Kidney epithelial cell (primary cell): ENCODE measurements around the gene TGFB3. TPM values are rescaled to one million over a fixed set of nuclear protein-coding genes. Genes with fewer than 3 reads are reported as not detected.
"Not testable (repeated sequence)": the region's sequence is repeated elsewhere in the genome, so short reads cannot be mapped to it uniquely, and the experiment has no call there.

Source experiments
- DNase-seq: peaks from one replicate; pipeline ENCODE4 v3.0.0-alpha.2; 2010; ENCODE audit warnings: low read depth
- H3K27me3 ChIP-seq: 2 replicates; pipeline ENCODE4 v1.6.0; 2011; ENCODE audit warnings: low read length; ENCODE audit not compliant: control insufficient read depth, insufficient read depth
- H3K36me3 ChIP-seq: 2 replicates; pipeline ENCODE4 v1.5.1; 2011; ENCODE audit warnings: low read length; ENCODE audit not compliant: control insufficient read depth, insufficient read depth
- H3K4me3 ChIP-seq: 2 replicates; pipeline ENCODE4 v1.5.1; 2011; ENCODE audit warnings: low read depth, mild to moderate bottlenecking, control low read depth, low read length
- total RNA-seq: library from RNA; depleted of rRNA; stranded (reverse); fragments of >200 nt; gene quantifications from 2 replicates; pipeline ENCODE4 v1.2.3, GENCODE V29; 2015
- TF ChIP-seq, protein P1 (sequence below): IDR thresholded peaks from 2 replicates; pipeline ENCODE4 v1.5.1; 2011; ENCODE audit warnings: mild to moderate bottlenecking, moderate library complexity, low read length, control low read depth, inconsistent platforms; ENCODE audit not compliant: insufficient read depth, poor library complexity, severe bottlenecking

The TGFB3 gene
- total RNA-seq, 1 donor from 2014 or later, result 3.1 TPM

DNA sequence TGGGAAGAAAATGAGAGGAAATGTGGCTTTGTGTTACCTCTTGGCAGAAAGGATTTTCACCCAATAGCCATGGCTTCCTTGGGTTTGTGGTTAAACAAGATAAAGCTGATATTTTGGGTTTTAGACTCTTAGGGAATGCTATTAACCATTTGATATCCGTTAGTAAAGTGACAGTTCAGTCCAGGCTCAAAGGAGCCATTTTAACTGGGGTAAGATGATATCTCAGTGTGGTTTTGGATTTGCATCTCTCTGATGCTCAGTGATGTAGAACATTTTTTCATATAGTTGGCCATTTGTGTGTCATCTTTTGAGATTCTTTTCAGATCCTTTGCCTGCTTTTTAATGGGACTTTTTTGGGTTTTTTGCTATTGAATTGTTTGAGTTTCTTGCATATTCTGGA is 33.9 kb upstream of the TGFB3 start:
- Histone ChIP-seq H3K27me3 (no peaks in the 10 kb centered on the region), H3K4me3 (no peak overlapping the region), H3K36me3 (no peaks in the 10 kb centered on the region)
- DNase-seq, result no peak
- TF ChIP-seq, protein P1, sequence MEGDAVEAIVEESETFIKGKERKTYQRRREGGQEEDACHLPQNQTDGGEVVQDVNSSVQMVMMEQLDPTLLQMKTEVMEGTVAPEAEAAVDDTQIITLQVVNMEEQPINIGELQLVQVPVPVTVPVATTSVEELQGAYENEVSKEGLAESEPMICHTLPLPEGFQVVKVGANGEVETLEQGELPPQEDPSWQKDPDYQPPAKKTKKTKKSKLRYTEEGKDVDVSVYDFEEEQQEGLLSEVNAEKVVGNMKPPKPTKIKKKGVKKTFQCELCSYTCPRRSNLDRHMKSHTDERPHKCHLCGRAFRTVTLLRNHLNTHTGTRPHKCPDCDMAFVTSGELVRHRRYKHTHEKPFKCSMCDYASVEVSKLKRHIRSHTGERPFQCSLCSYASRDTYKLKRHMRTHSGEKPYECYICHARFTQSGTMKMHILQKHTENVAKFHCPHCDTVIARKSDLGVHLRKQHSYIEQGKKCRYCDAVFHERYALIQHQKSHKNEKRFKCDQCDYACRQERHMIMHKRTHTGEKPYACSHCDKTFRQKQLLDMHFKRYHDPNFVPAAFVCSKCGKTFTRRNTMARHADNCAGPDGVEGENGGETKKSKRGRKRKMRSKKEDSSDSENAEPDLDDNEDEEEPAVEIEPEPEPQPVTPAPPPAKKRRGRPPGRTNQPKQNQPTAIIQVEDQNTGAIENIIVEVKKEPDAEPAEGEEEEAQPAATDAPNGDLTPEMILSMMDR, result no peak

DNA sequence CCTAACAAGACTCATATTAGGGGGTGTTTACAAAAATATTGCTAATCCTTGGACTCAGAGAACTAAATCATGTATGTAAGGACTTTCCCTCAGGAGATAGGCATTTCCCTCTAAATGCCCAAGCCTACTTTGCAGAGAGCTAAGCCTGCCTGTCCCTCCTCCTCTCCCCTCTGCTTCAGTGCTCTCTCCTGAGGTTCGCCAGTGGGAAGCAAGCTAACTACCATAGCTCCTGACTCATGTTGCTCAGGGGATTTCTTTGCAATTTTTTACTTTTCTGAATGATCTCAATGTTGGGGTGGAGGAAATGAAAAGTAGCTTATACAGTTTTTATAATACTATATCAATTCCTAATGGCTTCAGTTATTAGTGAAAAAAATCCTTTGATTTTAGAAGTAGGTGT is 33.4 kb upstream of the TGFB3 start:
- TF ChIP-seq, protein P1, result no peak
- Histone ChIP-seq H3K36me3 (no peaks in the 10 kb centered on the region), H3K27me3 (no peaks in the 10 kb centered on the region), H3K4me3 (no peak overlapping the region)
- DNase-seq, result no peak

DNA sequence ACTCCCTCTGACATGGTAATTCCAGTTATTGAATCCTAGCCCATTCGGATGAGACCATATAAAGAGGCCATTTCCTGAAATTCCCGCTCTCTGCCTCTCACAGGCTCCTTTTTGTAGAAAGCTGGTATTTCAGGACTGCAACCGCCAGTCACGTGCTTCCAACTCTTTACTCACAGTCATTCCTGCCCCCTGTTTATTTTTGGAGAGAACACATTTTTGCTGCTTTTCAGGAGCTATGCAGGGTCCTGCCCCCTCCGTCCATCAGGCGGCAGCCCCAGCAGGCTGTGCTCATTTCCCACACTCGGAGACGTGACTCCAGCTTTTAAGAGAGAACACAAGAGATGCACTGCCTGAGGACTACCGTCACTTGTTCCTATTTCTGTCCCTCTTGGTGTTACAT is 30.6 kb upstream of the TGFB3 start:
- TF ChIP-seq, protein P1, result no peak
- Histone ChIP-seq H3K4me3 (no peak overlapping the region), H3K27me3 (no peaks in the 10 kb centered on the region), H3K36me3 (peaks cover 3% of the 10 kb centered on the region)
- DNase-seq, result no peak

DNA sequence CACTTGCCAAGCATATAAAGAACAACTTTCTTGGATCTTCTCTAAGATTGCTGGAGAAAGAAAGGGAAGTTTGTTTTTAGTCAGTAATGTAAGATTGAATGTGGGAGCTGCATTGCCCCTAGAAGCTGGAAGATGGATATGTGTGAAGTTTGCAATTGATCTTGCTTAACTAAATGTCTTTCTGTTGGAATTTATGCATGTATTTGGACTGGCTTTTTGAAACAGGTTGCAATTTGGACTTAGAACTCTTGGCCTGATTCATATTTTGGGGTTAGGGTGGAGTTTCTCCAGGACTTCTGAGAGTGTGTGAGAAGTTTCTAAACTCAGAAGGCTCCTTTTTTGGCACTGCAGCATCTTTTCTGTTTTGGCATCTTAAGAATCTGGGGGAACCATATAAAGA is 30.1 kb upstream of the TGFB3 start:
- Histone ChIP-seq H3K4me3 (no peak overlapping the region), H3K27me3 (no peaks in the 10 kb centered on the region), H3K36me3 (peaks cover 3% of the 10 kb centered on the region)
- DNase-seq, result no peak
- TF ChIP-seq, protein P1, result no peak

DNA sequence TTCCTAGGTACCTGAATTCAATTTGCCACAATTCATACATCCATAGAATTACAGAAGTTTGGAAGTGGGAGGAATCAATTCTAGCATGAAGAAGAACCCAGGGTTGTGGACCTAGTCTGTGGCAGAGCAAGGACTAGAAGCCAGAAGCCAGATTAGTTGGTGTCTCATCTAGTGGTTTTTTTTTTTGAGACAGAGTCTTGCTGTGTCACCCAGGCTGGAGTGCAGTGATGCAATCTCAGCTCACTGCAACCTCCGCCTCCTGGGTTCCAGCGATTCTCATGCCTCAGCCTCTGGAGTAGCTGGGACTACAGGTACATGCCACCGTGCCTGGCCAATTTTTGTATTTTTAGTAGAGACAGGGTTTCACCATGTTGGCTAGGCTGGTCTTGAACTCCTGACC is 27.8 kb upstream of the TGFB3 start:
- not testable (repeated sequence) for H3K4me3 ChIP-seq, H3K36me3 ChIP-seq

DNA sequence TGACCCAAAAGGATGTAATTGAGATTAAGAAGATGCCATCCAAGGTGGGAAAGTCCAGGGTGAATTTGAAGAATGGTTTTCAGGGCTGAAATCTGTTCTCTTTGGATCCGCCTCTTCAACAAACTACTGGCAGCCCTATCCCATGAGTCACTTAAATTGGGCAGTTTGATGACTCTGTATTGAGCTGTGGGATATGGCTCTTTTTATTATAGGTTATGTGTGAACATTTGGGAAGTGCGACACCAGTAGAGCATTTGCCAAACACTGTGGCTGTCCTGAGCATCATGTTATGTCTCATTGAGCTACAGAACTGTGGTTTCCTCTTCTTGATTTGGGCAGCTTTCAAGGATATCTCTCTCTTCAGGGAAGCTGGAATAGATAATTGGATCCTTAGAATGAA is 26.1 kb upstream of the TGFB3 start:
- peaks cover 3% of the 10 kb centered on the region for H3K36me3 ChIP-seq
- no peaks in the 10 kb centered on the region for H3K27me3 ChIP-seq
- TF ChIP-seq, protein P1, result no peak
- no peak overlapping the region for H3K4me3 ChIP-seq
- no peak for DNase-seq

More for the DNA sequence above, 27.8 kb upstream of the TGFB3 start:
- DNase-seq, H3K27me3 ChIP-seq: not testable (repeated sequence)
